Naive thymus-derived CD4-positive, alpha-beta T cell (primary cell): Measurements from ENCODE around the gene SLC22A1. TPM values are rescaled to one million over a fixed set of nuclear protein-coding genes. Genes with fewer than 3 reads are reported as not detected.

Experiments
- ATAC-seq: fragments of 150-1000 bp; cut with Tn5 transposase; 2 replicates; pipeline ENCODE4 v1.10.0; 2021; ENCODE audit warnings: mild to moderate bottlenecking, moderate library complexity
- CTCF ChIA-PET: fragments of 350-600 bp; sonication (Branson Sonifier 250); formaldehyde crosslinking; loops from one replicate; lab custom pipeline; 2021; ENCODE audit warnings: antibody characterized with exemption; lab: Charles Lee
- POLR2A ChIA-PET: fragments of 350-600 bp; sonication (Branson Sonifier 250); formaldehyde crosslinking; loops from one replicate; lab custom pipeline; 2021; ENCODE audit warnings: antibody characterized with exemption, inconsistent platforms; lab: Charles Lee
- DNase-seq, 9 donors: peaks; one replicate each; pipeline versions ENCODE4 v3.0.0 to v3.0.0-alpha.2; 2020 to 2022; ENCODE audit warnings: mixed read lengths in 1 of 9
- H3K27ac ChIP-seq: one replicate; pipeline ENCODE4 v1.7.0; 2013; ENCODE audit warnings: mild to moderate bottlenecking, low read depth, low read length, moderate library complexity
- H3K27me3 ChIP-seq, 2 donors: one replicate each; pipeline ENCODE4 v1.7.0; 2013; ENCODE audit warnings: low read length in 2 of 2, mild to moderate bottlenecking in 2 of 2, moderate library complexity in 2 of 2; ENCODE audit not compliant: control insufficient read depth in 2 of 2, insufficient read depth in 2 of 2
- H3K36me3 ChIP-seq, 3 experiments: 1 replicate in 2 of 3; 2 replicates in 1 of 3; pipeline ENCODE4 v1.7.0; 2013; ENCODE audit warnings: low read length in 3 of 3, mild to moderate bottlenecking in 3 of 3, moderate library complexity in 1 of 3; ENCODE audit not compliant: insufficient read depth in 3 of 3, control insufficient read depth in 2 of 3
- H3K4me1 ChIP-seq, 2 donors: one replicate each; pipeline ENCODE4 v1.7.0; 2013; ENCODE audit warnings: low read length in 2 of 2, mild to moderate bottlenecking in 2 of 2, moderate library complexity in 1 of 2; ENCODE audit not compliant: control insufficient read depth in 2 of 2, insufficient read depth in 2 of 2
- H3K4me3 ChIP-seq: 2 replicates; pipeline ENCODE4 v1.7.0; 2013; ENCODE audit warnings: mild to moderate bottlenecking, low read length
- H3K9me3 ChIP-seq, 3 experiments: 1 replicate in 2 of 3; 2 replicates in 1 of 3; pipeline ENCODE4 v1.7.0; 2013; ENCODE audit warnings: low read length in 3 of 3; ENCODE audit not compliant: control insufficient read depth in 2 of 3
- H3K27ac Mint-ChIP-seq, 9 donors: one replicate each; pipeline ENCODE4 v1.8.0; 2020 to 2022; ENCODE audit warnings: mixed read lengths in 9 of 9, mild to moderate bottlenecking in 8 of 9, moderate library complexity in 5 of 9, inconsistent platforms in 2 of 9
- H3K27me3 Mint-ChIP-seq, 5 donors: one replicate each; pipeline ENCODE4 v1.8.0; 2021 to 2022; ENCODE audit warnings: mixed read lengths in 5 of 5, mild to moderate bottlenecking in 1 of 5
- H3K36me3 Mint-ChIP-seq, 5 donors: one replicate each; pipeline ENCODE4 v1.8.0; 2020 to 2022; ENCODE audit warnings: mixed read lengths in 5 of 5, mild to moderate bottlenecking in 3 of 5, inconsistent platforms in 1 of 5
- H3K4me1 Mint-ChIP-seq, 7 donors: one replicate each; pipeline ENCODE4 v1.8.0; 2020 to 2022; ENCODE audit warnings: mixed read lengths in 7 of 7, mild to moderate bottlenecking in 3 of 7, inconsistent platforms in 1 of 7
- H3K4me3 Mint-ChIP-seq, 10 donors: one replicate each; pipeline ENCODE4 v1.8.0; 2020 to 2022; ENCODE audit warnings: mild to moderate bottlenecking in 10 of 10, mixed read lengths in 10 of 10, moderate library complexity in 6 of 10, inconsistent platforms in 2 of 10
- H3K9me3 Mint-ChIP-seq, 11 donors: one replicate each; pipeline ENCODE4 v1.8.0; 2020 to 2022; ENCODE audit warnings: mixed read lengths in 11 of 11, mild to moderate bottlenecking in 4 of 11, inconsistent platforms in 1 of 11, moderate library complexity in 1 of 11
- intact Hi-C, 2 donors: fragments of 100-400 bp; cut with micrococcal nuclease; formaldehyde crosslinking; loops; one replicate each; pipeline ENCODE4 v1.15.1; 2023
- polyA plus RNA-seq, 2 donors: library from polyadenylated mRNA; unstranded; fragments of 300-500 nt; fragmentation: Illumina TruSeq; gene quantifications; one replicate each; pipeline ENCODE4 v1.2.3, GENCODE V29; 2021
- total RNA-seq, 6 experiments: library from RNA in 5 of 6; stranded (reverse) in 5 of 6; gene quantifications; 1 replicate in 5 of 6; 2 replicates in 1 of 6; pipeline ENCODE4 v1.2.3 and lab custom pipeline; 2021 to 2026

SLC22A1 gene
- total RNA-seq (1 to 10 TPM in 3 of 5 experiments, under 1 TPM in 1, not detected in 1; 0.39 to 2.2 (median 1.3) TPM), polyA plus RNA-seq (not detected), total RNA-seq (lab: John Stamatoyannopoulos, UW) (0.94 reads per million)

DNA sequence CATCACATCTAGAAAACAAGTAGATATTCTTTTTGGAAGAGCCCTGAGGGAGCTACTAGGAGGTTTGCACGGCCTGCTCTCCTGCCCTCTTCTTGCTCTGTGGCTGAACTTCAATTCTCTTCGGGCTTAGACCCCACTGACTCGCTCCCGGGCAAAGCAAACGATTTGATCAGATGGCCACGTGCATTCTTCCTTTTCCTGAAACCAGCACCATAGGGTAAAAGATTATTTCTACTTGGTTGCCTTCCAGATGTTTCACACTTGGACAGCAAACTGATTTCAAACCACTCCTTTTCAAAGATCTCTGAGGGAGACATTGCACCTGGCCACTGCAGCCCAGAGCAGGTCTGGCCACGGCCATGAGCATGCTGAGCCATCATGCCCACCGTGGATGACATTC, at the start of gene SLC22A1:
TSS of gene SLC22A1 (plus strand) at position 258 of the 400 bp plus-strand sequence. CDS start at position 379, 121 bp downstream.
- Histone ChIP-seq H3K4me3 (no peak within 1 kb of the TSS), H3K9me3 (no peaks in the 10 kb centered on the region), H3K27ac (no peak within 1 kb of the TSS), H3K36me3 (no peaks in the 10 kb centered on the region), H3K27me3 (no peaks in the 10 kb centered on the region), H3K4me1 (no peaks in the 10 kb centered on the region)
- no peak for ATAC-seq
- Mint-ChIP-seq H3K4me3 (no peak within 1 kb of the TSS), H3K4me1 (no peaks in the 10 kb centered on the region), H3K27ac (peak within 1 kb of the TSS in 1 of 9 donors; percentile 52), H3K9me3 (peaks cover 0 to 4% (median 0%) of the 10 kb centered on the region in 11 donors), H3K36me3 (peaks cover 3 to 19% (median 14%) of the 10 kb centered on the region in 5 donors), H3K27me3 (peaks cover 0 to 5% (median 0%) of the 10 kb centered on the region in 5 donors)
- intact Hi-C loops: no loop called here
- DNase-seq: no peak
- ChIA-PET POLR2A (no interaction called here), CTCF (no interaction called here)

DNA sequence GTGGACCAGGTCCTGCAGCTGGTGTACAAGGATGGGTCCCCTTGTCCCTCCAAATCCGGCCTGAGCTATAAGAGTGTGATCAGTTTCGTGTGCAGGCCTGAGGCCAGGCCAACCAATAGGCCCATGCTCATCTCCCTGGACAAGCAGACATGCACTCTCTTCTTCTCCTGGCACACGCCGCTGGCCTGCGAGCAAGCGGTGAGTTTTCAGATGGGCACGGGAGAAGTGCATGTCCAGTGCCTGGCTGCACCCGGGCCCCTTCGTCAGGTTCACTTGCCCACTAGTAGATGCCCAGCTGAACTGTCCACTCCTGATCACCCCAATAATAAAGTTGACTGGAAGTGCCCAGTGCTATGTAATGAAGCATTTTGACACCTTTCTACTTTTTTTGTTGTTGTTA, 48.3 kb upstream of the SLC22A1 start:
- peaks cover 15 to 53% (median 18%) of the 10 kb centered on the region in 7 donors for H3K4me1 Mint-ChIP-seq
- H3K27me3 Mint-ChIP-seq: no peaks in the 10 kb centered on the region
- ATAC-seq (no peak), DNase-seq (no peak)
- Histone ChIP-seq H3K36me3 (peaks cover 20 to 95% (median 32%) of the 10 kb centered on the region in 3 experiments), H3K4me3 (no peak overlapping the region), H3K9me3 (no peaks in the 10 kb centered on the region), H3K4me1 (peaks cover 15 to 16% of the 10 kb centered on the region in 2 donors), H3K27ac (no peak overlapping the region), H3K27me3 (no peaks in the 10 kb centered on the region)
- ChIA-PET POLR2A (no interaction called here), CTCF (interaction anchor here (0.6 to 1.9 kb wide), 2 partner anchors 209 to 382 kb away, joined by 3 to 6 read pairs; no protein-coding TSS in a partner anchor)
- H3K4me3 Mint-ChIP-seq: no peak overlapping the region
- intact Hi-C loops: loop anchor here in 1 of 2 donors (10.0 kb wide), 1 partner anchor 382 kb away; no protein-coding TSS in a partner anchor
- H3K9me3 Mint-ChIP-seq: peaks cover 0 to 2% (median 0%) of the 10 kb centered on the region in 11 donors
- H3K36me3 Mint-ChIP-seq: peaks cover 10 to 74% (median 46%) of the 10 kb centered on the region in 5 donors
- H3K27ac Mint-ChIP-seq: peak overlapping the region in 2 of 9 donors; percentile 29 to 54

DNA sequence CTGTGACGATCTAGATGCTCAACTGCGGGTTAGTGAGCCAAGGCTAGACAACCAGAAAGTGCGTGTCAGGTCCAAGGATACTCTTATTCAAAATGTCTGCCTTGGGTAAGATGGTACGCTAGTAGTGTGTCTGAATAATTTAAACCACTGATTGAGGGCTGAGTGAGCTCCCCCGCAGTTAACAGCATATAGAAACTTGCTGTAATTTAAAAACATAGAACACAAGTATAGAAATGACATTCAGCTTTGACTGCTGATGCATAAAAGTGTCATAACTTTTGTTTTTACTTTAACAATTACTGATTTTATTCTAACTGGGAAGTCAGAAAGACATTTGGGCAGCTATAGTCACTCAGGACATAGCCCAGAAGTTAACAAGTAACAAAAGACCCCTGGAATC, 45.6 kb upstream of the SLC22A1 start:
- Mint-ChIP-seq H3K36me3 (peaks cover 14 to 73% (median 46%) of the 10 kb centered on the region in 5 donors), H3K9me3 (peaks cover 0 to 2% (median 0%) of the 10 kb centered on the region in 11 donors), H3K4me1 (peaks cover 0 to 27% (median 0%) of the 10 kb centered on the region in 7 donors), H3K27me3 (no peaks in the 10 kb centered on the region), H3K27ac (no peak overlapping the region), H3K4me3 (no peak overlapping the region)
- intact Hi-C loops: loop anchor here in 1 of 2 donors (10.0 kb wide), 1 partner anchor 379 kb away; no protein-coding TSS in a partner anchor
- no peaks in the 10 kb centered on the region for H3K9me3 ChIP-seq
- ChIA-PET CTCF (no interaction called here), POLR2A (no interaction called here)
- DNase-seq (no peak), ATAC-seq (no peak)
- H3K36me3 ChIP-seq: peaks cover 14 to 96% (median 32%) of the 10 kb centered on the region in 3 experiments
- no peaks in the 10 kb centered on the region for H3K4me1 ChIP-seq
- no peak overlapping the region for H3K27ac ChIP-seq
- no peaks in the 10 kb centered on the region for H3K27me3 ChIP-seq
- no peak overlapping the region for H3K4me3 ChIP-seq

DNA sequence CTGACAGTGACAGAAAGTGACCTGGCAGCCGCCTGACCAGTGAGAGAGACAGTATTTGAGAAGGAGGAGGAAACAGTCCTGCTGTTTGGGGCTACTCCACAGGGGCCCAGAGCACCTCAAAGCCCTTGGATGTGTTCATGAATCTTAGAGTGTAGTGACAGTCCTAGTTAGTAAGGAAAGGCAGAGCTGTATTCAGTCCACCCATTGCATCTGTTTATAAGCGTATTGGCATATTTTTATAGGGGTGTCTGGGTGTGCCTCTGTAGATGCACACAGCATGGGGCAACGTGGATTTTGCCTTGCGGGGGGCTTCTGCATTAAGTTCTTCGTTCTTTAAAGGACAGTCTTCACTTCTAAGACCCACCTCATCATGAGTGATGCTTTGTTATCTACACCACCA, 44.6 kb upstream of the SLC22A1 start:
- no peak for ATAC-seq
- Mint-ChIP-seq H3K27me3 (no peaks in the 10 kb centered on the region), H3K9me3 (no peaks in the 10 kb centered on the region), H3K4me1 (peaks cover 0 to 18% (median 0%) of the 10 kb centered on the region in 7 donors), H3K27ac (peak overlapping the region in 4 of 9 donors; percentile 5 to 22 (median 14)), H3K4me3 (no peak overlapping the region), H3K36me3 (peaks cover 17 to 72% (median 46%) of the 10 kb centered on the region in 5 donors)
- intact Hi-C loops: loop anchor here in 1 of 2 donors (10.0 kb wide), 1 partner anchor 378 kb away; no protein-coding TSS in a partner anchor
- Histone ChIP-seq H3K27ac (no peak overlapping the region), H3K4me1 (no peaks in the 10 kb centered on the region), H3K27me3 (no peaks in the 10 kb centered on the region), H3K9me3 (no peaks in the 10 kb centered on the region), H3K4me3 (no peak overlapping the region), H3K36me3 (peaks cover 14 to 97% (median 28%) of the 10 kb centered on the region in 3 experiments)
- POLR2A ChIA-PET: no interaction called here
- CTCF ChIA-PET: interaction anchor here (0.6 kb wide), 1 partner anchor 73 kb away, joined by 3 read pairs; no protein-coding TSS in a partner anchor
- DNase-seq: no peak

DNA sequence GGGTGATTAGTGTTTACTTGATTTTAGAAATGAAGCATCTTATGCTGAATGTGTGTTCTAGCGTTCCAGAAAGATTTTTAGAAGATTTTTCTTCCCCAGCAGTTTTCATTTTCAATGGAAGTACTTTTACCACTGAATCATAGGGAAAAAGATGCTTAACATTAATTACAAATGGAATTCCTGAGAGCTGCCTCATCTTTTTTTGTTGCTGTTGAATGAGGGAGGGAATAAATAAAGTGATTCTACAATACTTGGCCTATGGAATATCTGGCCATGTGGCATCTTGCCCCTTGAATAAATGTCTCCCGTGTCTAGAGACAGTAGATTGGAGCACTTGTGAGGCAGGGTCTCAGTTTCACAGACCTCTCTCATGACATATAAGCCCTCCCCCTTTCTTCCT, 44.1 kb upstream of the SLC22A1 start:
- no peak for ATAC-seq
- Histone ChIP-seq H3K4me1 (no peaks in the 10 kb centered on the region), H3K27ac (no peak overlapping the region), H3K36me3 (peaks cover 14 to 96% (median 26%) of the 10 kb centered on the region in 3 experiments), H3K27me3 (no peaks in the 10 kb centered on the region), H3K9me3 (no peaks in the 10 kb centered on the region), H3K4me3 (no peak overlapping the region)
- no peaks in the 10 kb centered on the region for H3K9me3 Mint-ChIP-seq
- peak overlapping the region in 1 of 9 donors; percentile 19 for H3K27ac Mint-ChIP-seq
- H3K27me3 Mint-ChIP-seq: no peaks in the 10 kb centered on the region
- peaks cover 0 to 14% (median 0%) of the 10 kb centered on the region in 7 donors for H3K4me1 Mint-ChIP-seq
- peaks cover 17 to 70% (median 42%) of the 10 kb centered on the region in 5 donors for H3K36me3 Mint-ChIP-seq
- POLR2A ChIA-PET: interaction anchor here (0.6 kb wide), 1 partner anchor 23 kb away, joined by 3 read pairs; no protein-coding TSS in a partner anchor
- intact Hi-C loops: loop anchor here in 1 of 2 donors (10.0 kb wide), 1 partner anchor 377 kb away; no protein-coding TSS in a partner anchor
- no peak overlapping the region for H3K4me3 Mint-ChIP-seq
- DNase-seq: no peak
- CTCF ChIA-PET: interaction anchor here (0.6 kb wide), 1 partner anchor 74 kb away, joined by 3 read pairs; no protein-coding TSS in a partner anchor

DNA sequence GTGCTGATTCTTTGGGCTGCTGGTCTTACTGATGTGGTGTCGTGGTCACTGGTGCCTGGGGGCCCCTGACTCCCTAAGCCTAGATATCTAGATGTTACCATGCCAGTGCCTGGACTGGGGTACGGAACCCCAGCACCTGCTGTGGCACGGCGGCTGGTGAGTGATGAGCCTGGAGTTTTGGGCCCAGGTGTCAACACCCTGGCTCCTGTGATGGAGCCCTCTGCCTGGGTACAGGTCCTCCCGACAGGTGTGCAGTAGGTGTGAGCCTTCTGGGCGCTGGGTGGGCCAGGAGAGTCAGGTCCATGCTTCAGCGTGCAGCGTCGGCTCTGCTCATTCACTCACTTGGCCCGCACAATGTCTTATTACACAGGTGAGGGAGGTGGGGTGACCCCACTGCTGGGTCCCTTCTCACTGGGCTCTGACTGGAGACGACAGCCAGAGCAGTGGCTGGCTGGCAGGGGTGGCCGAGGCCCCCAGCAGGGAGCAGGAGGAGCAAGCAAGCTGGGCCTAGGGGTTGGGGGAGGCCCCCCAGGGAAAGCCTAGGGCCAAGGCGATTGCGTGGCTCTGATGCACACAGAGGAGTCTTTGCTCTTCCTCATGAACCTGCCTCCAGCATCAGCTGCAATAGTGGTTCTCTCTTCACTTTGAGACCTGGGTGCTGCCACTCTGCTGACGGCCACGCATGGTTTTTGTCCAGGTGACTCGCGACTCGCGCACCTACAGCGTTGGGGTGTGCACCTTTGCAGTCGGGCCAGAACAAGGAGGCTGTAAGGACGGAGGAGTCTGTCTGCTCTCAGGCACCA, 42.5 kb upstream of the SLC22A1 start:
- POLR2A ChIA-PET: no interaction called here
- no peak overlapping the region for H3K27ac Mint-ChIP-seq
- no peak overlapping the region for H3K4me3 ChIP-seq

More for the DNA sequence above, 42.5 kb upstream of the SLC22A1 start:
- Mint-ChIP-seq H3K4me1 (peaks cover 0 to 12% (median 0%) of the 10 kb centered on the region in 7 donors), H3K36me3 (peaks cover 16 to 64% (median 35%) of the 10 kb centered on the region in 5 donors), H3K27me3 (no peaks in the 10 kb centered on the region), H3K4me3 (no peak overlapping the region), H3K9me3 (no peaks in the 10 kb centered on the region)
- DNase-seq: no peak
- no peak for ATAC-seq
- intact Hi-C loops: loop anchor here in 1 of 2 donors (10.0 kb wide), 1 partner anchor 376 kb away; no protein-coding TSS in a partner anchor
- H3K36me3 ChIP-seq: peaks cover 6 to 96% (median 23%) of the 10 kb centered on the region in 3 experiments
- H3K27ac ChIP-seq: no peak overlapping the region
- CTCF ChIA-PET: no interaction called here
- no peaks in the 10 kb centered on the region for H3K27me3 ChIP-seq
- no peaks in the 10 kb centered on the region for H3K4me1 ChIP-seq
- no peaks in the 10 kb centered on the region for H3K9me3 ChIP-seq
